GM12801 (cell line): ENCODE data around the gene CENPT.

ENCODE experiments used
- TF ChIP-seq, protein P1 (sequence below): IDR thresholded peaks from one replicate; pipeline ENCODE4 v1.5.1; 2011; ENCODE audit warnings: control low read depth; ENCODE audit not compliant: insufficient read length; ENCODE audit errors: extremely low read depth

Gene CENPT

DNA sequence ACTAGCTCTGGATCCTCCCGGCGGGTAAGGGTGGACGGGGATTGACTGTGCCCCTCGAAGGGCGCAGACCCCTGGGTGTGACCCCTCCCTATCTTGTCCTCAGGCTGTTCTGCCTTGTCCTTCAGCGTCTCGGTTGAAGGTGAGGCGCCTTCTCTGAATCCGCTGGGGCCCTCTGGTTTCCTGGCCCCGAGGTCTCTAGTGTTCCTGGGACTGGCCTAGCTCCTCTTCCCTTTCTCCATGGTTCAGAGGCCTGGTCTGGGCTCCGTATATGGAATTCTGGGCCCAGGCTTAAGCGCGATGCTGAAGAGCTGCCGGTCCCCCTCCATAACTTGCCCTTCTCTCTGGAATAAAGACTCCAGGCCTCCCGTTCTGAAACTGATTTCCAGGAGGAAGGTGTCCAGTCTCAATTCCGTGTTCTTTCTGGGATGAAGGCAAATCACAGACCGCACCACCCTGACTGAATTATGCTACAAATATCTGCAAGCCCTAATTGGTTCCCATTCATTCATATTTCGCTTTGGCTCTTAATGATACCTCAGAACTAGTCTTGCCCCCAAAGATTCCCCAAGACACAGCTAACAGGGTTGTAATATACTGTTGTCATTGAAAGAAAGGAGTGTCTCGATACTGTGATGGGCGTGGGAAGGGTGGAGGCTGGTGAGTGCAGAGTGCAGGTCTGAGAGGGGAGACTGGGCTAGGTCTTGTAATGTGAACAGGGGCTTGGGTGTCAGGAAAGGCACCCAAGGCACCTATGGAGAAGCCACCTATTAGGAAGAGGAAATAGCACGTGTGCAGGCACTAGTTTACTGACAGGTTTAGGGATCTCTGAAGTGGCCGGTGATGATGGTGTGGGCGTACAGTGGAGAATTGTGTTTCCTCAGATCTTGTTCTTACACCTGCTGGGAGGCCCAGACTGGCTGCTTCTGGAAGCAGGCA, 26.2 kb upstream of the CENPT start:
- TF ChIP-seq, protein P1, sequence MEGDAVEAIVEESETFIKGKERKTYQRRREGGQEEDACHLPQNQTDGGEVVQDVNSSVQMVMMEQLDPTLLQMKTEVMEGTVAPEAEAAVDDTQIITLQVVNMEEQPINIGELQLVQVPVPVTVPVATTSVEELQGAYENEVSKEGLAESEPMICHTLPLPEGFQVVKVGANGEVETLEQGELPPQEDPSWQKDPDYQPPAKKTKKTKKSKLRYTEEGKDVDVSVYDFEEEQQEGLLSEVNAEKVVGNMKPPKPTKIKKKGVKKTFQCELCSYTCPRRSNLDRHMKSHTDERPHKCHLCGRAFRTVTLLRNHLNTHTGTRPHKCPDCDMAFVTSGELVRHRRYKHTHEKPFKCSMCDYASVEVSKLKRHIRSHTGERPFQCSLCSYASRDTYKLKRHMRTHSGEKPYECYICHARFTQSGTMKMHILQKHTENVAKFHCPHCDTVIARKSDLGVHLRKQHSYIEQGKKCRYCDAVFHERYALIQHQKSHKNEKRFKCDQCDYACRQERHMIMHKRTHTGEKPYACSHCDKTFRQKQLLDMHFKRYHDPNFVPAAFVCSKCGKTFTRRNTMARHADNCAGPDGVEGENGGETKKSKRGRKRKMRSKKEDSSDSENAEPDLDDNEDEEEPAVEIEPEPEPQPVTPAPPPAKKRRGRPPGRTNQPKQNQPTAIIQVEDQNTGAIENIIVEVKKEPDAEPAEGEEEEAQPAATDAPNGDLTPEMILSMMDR, result no peak

DNA sequence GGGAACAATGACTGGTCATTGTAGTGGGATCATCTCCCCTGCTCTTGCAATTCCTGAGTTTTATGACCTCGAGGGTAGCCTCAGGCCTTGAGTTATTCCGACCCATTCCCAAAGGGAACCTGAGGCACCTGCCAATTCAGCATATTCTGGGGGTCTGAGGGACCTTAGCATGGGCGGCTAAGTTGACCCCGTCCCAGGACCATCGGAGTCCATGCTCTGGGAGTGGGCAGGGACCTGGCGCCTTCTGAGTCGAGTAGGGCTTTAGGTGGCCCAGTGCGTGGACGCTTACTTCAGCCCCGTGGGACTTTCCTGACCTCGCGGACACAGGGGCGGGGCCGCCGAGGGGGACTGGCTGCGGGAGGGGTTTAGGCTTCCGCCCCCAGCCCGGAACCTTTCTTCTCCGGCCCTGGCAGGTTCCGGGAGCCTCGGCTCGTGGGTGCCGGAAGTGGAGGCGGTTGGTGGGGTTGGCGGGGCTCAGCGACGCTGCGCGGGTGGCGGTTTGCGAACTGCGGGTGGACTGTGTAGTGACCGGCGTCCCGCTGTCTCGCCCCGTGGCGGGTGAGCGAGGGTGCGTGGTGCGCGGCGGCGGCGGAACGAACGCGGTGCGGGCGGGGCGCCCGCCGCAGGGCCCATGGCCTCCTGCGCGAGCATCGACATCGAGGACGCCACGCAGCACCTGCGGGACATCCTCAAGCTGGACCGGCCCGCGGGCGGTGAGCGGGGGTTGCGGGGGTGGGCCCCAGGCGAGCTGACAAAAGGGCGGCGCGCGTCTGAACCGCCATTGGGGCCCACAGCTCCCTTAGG, 25.3 kb upstream of the CENPT start, which contains the start of gene EDC4:
TSS of gene EDC4 (plus strand) at position 422 of the 804 bp plus-strand sequence. CDS start at position 632, 210 bp downstream.
- TF ChIP-seq, protein P1, result no peak

DNA sequence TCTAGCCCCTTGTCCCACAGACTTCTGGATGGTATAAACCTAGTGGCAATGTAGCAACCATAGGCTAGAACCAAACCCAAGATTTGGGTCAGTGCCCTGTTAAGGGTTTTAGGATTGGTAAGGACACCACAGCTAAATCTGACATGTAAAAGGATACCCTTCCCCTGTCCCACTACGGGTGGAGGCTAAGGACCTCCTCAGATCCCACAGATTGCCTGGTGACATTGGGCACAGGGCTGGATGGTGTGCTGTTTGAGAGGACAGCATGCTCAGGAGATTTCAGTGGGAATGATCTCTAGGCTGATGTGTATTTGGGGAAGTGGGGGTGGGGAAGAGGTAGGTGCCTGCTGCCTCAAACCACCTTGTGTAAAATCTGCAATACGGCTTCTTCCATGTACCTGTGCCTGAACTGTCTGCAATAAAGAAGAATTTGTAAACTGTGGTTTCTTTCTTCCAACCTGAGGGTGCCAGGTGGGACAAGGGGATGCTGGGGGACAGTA, 24.7 kb upstream of the CENPT start:
- TF ChIP-seq, protein P1, result no peak

DNA sequence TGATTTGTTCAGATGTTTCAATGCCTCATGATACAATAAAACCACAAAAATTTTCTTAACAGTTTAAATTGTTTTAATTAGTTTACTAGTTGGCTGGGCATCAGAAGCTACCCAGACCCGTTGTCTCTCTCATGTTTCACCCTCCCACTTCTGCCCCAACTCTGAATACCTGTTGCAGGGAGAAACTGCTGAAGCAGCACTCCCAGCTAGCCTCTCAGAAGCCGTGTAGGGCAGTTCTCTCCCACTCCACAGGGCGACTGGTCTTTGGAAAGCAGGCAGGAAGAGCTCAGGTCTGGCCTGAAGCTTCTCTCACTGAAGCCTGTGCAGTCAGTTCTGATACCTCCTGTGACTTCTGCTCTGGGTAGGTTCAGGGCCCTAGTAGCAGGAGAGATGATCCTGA, 23.8 kb upstream of the CENPT start:
- TF ChIP-seq, protein P1, result no peak

DNA sequence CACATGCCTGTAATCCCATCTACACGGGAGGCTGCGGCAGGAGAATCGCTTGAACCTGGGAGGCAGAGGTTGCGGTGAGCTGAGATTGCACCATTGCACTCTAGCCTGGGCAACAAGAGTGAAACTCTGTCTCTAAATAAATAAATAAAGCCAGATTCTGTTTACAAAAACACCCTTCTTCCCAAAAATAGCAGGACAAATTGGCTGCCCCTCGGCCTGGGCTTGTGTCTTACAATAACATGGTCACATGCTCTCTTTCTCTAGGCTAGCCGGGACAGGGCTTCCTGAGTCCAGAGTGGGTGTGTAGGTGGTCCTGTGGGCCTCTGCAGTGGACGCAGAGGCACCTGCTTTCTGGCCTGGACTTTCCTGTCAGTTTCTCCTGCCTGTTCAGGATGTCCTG, 22.2 kb upstream of the CENPT start:
- TF ChIP-seq, protein P1, result no peak

DNA sequence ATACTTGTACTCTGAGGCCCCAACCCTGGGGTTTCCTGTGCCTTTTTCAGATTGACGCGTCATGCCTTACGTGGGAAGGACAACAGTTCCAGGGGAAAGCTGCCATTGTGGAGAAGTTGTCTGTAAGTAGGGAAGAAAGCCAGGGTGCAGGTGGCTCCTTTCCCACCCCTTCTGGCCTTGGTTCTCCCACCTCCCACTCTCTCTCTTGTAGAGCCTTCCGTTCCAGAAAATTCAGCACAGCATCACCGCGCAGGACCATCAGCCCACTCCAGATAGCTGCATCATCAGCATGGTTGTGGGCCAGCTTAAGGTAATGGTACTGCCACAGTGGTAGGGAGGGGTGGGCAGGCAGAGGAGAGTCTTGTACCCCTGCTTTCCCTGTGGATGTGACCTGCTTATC, 20.8 kb upstream of the CENPT start:
- TF ChIP-seq, protein P1, result no peak

DNA sequence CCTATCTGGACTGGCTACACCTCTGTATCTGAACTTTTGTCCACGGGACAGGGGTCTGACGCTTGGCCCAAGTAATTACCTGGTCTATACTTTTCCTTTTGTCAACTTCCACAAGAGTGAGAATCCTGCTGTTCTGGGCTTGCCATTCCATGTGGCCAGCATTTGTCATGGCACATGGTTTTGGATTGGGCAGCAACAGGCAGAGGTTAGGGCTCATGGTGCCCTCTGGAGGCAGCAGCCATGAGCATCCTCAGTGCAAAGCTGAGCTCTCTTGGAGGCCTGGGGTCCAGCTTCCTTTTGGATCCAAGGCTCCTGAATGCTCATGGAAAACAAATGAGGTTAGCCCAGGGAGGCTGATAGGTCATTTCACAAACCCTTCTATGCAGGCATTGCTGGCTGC, 17.8 kb upstream of the CENPT start:
- TF ChIP-seq, protein P1, result no peak
